NCI-H510A treated with DMSO at 0.1 percent for 48 hours (cell line): ENCODE data around the gene KIF25.
"Not testable (repeated sequence)": the region's sequence is repeated elsewhere in the genome, so short reads cannot be mapped to it uniquely, and the experiment has no call there.

Experiments
- DNase-seq: peaks from one replicate; lab custom pipeline; 2025; lab: John Stamatoyannopoulos, UW

Gene KIF25

DNA sequence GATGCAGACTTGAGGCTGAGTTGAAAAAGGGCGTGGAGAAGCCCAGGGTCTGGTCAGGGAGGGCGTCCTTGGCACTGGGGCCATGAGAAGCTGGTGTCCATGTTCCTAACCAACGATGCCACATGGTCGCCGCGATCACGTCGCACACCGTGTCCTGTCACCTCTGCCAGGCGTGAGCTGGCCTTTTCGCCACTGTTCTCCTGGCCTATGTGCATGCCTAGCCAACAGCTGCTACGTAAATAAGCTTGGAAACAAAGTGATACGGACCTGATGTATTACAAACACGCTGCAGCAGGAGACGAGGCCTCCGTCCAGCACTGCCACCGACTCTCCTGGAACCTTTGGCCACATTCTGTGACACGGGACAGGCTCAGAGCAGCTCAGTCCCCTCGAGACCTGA, 22.0 kb upstream of the KIF25 start:
- no peak for DNase-seq

DNA sequence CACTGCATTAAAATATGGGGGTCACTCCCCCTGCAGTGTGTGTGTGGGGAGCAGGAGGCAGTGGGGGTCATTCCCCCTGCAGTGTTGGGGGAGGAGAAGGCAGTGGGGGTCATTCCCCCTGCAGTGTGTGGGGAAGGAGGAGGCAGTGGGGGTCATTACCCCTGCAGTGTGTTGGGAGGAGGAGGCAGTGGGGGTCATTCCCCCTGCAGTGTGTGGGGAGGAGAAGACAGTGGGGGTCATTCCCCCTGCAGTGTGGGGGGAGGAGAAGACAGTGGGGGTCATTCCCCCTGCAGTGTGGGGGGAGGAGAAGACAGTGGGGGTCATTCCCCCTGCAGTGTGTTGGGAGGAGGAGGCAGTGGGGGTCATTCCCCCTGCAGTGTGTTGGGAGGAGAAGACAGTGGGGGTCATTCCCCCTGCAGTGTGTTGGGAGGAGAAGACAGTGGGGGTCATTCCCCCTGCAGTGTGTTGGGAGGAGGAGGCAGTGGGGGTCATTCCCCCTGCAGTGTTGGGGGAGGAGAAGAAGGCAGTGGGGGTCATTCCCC, 21.3 kb upstream of the KIF25 start:
- DNase-seq: not testable (repeated sequence)

DNA sequence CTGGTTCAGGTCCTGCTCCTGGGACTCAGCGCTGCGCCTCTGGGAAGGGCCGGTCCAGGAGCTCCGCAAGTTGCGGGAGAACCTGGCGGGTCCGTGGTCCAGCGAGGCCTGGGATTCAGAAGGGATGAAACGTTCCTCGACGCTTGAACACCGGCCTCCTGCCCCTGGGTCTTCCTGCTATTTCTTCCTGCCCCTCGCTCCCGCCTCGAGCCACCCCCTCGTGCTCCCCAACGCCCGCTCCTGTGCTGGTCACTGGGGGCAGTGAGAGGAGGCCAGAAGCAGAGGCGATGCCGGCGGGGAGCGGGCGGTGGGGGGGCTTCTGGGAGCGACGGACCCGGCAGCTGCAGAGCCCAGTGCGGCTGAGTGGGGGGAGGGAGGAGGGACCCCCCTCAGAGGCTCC, 20.8 kb upstream of the KIF25 start:
- DNase-seq: no peak

DNA sequence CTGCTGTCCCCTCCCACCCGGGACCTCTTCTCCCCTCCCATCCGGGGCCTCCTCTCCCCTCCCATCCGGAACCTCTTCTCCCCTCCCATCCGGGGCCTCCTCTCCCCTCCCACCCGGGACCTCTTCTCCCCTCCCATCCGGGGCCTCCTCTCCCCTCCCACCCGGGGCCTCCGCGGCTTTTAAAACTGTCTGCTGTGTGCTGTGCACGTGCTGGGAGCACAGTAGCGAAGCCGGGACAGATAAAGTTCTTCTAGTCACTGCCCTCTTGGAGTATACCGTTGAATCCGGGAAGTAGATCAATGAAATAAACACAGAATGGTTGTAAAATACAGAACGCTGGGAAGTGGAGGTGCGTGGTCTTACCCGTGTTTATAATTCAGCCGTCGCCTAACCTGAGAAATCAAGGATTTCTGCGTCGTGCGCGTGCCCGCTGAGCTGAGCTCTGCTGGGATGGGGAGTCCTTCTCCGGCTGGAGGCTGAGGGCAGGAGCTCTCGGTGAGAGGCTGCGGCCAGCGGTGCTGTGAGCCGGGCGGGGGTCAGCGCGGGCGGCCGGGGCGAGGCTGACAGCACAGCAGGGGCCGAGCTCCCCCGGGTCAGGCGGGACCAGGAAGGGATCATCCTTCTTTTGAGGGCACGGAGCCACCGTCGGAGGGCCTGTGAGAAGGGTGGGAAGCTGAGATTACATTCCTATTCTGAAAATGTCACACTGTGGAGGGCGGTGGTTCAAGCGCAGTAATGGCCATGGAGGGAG, 19.6 kb upstream of the KIF25 start:
- DNase-seq: no peak

DNA sequence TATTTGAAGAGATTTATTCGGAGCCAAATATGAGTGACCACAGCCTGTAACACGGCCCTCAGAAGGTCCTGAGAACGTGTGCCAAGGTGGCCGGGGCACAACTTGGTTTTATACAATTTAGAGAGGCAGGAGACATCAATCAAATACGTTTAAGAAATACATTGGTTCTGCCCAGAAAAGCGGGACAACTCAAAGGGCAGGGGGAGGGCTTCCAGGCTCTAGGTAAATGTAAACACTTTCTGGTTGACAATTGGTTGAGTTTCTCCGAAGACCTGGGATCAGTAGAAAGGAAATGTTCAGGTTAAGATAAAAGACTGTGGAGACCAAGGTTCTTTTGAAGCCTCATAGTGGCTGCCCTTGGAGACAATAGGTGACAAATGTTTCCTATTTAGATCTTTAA, 18.9 kb upstream of the KIF25 start:
- no peak for DNase-seq

DNA sequence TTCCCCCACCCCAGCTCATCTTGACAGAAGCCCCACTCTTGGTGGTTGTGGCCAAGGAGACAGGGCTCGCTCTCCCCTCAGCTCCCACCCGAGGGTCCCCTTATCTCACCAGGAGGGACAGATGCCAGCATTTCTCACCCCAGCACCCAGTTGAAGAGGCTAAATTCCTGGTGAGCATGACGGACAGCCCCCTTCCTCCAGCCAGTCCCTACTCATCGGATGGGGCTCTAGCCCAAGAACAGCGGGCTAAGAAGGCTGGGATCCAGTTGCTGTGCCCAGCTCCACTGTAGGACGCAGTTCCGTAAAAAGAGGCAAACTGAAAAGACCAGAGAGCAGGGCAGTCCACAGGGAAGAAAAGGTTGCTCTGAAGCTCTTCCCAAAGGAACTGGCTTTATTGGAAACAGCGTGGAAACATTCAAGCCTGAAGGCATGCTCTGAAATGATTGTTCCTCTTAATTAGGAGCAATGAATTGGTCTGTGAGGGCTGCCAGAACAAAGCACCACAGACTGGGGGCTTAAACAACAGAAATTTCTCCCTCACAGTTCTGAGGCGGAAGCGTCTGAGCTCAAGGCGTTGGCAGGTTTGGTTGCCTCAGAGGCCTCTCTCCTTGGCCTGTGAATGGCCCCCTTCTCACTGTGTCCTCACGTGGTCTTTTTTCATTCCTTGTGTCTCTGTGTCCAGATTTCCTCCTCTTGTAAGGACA, 17.9 kb upstream of the KIF25 start:
- no peak for DNase-seq

DNA sequence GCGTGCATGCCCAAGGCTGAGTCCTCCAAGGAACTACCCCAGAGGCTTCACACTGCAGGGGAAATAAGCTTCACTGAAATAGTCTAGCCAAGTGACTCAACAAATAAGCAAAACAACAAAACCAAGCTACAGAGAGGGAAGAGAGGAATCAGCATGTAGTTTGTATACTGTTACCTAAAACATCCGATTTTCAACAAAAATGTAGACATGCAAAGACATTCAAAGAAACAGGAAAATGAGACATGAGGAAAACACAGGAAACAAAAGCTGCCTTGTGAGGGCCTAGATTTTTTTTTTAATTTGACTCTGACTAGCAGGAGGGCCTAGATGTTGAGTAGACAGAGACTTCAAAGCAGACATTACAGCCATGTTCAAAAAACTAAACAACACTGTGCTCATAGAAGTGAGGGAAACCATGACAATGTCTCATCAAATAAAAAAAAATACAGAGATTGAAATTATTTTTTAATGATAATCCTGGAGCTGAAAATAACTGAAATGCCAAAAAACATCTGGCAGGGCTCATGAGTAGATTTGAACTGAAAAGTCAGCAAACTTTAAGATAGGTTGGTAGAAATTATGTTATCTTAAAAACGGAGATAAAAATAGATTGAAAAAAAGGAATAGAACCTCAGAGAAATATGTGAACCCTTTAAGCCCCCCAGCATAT, 16.4 kb upstream of the KIF25 start:
- no peak for DNase-seq

DNA sequence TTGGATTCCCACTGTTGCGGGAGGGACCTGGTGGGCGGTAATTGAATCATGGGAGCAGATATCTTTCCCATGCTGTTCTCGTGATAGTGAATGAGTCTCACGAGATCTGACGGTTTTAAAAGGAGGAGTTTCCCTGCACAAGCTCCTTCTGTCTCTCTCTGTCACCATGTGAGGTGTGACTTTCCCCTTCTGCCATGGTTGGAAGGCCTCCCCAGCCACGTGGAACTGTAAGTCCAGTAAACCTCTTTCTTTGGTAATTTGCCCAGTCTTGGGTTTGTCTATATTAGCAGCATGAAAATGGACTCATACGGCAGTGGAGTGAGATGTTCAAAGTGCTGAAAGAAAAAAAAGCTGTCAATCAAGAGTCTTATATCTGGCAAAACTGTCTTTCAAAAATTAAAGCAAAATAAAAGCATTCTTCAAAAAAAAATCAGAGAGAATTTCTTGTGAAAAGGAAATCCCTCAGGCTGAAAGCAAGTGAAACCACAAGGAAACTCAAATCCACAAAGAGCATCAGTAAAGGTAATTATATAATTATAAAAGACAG, 15.5 kb upstream of the KIF25 start:
- DNase-seq: no peak

DNA sequence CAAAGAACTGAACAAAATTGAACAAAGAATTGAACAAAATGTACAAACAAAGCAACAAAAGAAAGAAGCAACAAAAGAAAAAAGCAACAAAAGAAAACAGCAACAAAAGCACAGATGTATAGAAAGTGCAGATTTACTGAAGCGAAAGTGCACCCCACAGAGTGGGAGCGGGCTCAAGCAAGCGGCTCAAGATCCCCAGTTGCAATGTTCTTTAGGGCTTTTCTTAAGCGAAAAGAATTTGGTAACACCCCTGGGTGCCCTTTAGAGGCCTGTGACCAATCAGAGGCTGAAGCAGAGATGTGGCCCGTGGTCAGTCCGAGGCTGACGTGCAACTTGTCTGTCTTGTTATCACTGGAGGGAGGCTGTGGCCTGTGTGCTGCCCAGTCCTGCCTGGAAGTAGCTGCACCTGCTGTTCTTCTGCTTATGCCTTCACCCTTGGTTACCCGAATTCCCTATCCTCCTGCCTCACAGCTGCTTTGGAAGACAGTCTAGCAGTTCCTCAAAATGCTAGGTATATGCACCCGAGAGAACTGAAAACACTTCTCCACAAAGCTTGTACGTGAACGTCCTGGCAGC, 13.2 kb upstream of the KIF25 start:
- DNase-seq: no peak

DNA sequence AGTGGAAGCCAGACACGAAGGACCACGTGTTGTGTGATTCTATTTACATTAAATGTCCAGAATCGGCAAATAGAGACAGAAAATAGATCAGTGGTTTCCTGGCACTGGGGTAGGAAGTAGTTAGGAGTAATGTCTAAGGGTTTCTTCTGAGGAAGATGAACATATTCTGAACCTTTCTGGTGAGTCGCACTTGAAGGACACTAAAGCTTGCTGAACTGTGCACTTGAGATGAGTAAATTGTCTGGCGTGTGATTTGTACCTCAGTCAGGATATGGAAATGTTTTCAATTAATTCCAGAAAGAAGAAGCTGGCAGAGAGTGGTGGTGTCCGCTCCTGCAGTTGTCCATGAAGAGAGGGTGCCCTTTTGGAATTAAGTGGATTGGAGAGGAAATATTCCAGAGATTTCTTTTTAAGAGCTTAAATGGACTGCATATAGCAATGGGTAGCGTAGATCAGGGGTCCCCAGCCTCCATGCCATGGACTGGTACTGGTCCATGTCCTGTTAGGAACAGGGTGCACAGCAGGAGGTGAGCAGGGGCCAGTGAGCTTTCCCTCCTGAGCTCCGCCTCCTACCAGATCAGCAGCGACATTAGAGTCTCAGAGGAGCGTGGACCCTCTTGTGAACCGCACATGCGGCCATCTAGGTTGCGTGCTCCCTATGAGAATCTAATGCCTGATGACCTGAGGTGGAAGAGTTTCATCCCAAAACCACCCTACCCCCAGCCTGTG, 12.4 kb upstream of the KIF25 start:
- DNase-seq: no peak

DNA sequence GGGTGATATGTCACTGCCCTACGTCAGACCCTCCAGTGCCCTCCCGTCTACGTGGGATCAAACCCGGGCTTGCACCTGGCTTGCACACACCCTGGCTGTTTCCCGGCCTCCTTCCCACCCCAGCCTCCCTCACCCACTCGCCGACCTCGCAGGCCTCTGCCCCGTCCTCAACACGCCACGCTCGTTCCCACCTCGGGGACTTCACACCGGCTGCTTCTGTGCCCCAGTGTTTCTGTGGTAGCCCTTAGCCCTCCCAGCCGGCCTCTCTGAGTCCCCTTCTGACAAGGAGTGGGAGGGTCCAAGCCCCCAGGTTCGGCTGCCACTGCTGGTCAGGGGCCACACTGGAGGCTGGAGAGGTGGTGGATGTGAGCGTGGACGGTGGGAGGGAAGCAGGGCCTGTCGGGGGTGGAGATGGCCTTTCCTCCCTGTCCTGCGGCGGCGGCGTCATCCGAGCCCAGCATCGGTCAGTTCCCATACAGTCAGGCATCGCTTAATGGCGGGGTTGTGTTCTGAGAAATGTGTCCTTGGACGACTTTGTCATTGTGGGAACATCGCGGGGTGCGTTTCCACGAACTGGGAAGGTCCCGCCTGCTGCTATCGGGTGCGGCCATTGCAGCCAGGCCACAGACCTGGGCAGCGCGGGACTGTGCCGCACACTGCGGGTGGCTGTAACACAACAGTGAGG, 11.4 kb upstream of the KIF25 start:
- DNase-seq: no peak

DNA sequence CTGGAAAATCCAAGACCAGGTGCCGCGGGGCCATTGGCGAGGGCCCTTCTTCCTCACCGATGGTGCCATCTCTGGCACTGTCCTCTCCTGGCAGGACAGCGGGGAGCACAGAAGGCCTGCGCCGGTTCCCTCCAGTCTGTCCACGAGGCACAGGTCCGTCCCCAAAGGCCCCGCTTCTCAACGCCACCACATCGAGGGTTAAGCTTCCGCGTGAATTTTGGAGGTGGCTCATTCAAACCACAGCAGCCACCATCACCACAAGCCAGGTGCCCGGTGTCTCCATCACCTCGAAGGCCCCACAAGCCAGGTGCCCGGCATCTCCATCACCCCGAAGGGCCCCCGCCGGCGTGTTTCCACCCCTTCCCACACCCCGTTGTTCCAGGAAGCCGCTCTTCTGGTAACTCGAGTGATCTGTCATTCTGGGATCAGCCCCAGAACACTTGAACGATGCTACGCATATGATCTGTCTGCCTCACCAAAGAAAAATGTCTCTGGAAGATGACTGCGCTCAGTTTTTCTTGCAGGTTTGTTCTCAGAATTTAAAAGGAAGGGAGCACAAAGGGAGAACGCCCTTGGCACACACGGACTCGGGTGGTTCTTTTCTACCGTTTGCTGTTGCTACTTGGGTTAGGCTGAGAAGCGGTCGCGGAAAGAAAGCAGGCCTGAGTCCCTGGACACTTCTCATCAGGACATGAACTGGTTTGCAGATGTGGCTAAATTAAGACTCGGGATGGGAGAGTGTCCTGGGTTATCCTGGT, 9.9 kb upstream of the KIF25 start:
- DNase-seq: no peak

DNA sequence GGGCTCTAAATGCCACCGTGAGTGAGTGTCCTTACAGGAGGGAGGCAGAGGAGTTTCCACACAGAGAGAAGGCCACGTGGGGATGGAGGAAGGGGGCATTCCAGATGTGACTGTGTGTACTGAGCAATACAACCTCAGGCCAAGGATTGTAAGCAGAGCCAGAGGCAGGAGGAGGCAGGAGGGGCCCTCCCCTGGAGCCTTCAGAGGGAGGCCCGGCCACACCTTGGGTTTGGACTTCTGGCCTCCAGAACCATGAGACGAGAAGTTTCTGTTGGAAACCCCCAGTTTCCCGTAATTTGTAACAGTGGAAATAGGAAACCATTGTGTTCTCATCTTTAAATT, 9.3 kb upstream of the KIF25 start:
- DNase-seq: no peak

DNA sequence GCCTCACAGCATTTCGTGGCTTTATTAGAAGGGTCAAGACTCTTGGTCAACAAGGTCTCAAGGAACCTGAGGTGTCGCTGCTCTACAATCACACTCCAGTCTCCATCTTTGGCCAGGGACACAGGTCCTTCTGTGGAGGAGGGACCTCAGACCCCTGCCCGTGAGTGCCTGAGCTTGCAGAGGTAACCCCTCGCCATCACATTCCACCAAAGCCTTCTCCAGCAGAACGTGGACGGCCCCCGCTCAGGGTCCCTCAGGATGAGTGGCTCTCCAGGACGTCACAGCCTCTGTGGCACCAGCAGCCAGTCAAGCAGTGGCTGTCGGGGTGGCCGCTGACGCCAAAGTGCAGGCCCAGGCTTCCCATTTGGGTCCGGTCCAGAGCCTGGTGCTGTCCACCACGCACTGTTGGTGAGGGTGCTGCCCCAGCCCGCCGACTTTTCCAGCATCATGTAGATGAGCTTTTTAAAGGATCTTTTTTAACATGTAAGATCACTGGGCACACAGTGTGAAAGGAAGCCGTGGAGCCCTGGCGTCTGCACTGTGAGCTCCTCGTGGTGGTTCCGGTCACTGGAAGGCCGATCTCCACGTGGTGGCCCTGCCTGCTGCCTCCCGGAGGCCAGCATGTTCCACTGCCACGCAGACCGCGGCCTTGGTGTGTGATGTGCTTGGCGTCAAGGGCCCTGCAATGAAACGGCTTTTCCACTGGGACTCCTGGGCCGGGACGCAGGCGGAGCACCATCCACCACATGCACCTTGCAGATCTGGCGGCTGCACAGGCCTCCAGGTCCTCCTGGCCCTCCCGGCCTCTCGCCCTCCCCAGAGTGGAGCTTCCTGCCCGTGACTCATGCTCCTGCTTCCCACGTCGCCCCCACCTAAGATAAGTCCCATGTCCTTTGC, 8.3 kb upstream of the KIF25 start:
- no peak for DNase-seq

DNA sequence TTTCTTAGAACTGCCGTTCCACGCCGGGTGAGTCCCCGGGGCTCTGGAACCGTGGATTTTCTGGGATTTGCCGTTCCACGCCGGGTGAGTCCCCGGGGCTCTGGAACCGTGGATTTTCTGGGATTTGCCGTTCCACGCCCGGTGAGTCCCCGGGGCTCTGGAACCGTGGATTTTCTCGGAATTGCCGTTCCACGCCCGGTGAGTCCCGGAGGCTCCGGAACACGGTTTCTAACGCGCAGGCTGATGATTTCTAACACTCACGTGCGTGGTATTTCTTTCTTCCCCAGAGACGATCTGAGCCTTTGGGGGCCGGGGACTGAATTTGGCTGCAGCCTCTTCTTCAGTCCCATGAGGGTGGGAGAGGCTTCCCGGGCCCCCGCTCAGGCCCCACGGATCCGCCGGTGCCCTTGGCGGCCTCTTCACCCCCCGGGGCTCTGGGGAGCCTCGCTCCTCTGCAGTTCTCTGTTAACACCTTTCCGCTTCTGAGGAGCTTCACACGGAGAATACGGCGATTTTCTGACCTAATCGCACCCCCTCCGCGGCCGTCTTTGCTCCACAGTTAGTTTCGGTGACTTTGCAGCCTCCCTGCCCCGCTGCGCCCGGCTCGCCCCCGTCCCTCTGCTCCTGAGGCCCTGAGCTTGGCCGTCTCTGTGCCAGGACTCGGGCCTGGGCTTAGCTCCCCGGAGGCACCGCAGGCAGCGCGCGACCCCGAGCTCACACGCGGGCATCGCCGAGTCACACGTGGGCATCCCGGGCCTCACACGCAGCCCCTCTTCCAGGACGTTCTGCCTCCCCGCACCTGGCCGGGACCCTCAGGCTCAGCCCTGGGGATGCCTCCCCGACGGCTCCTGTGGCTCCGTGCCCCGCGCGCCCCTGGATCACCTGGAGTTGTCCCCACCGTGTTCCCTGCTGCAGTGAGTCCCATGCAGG, 7.2 kb upstream of the KIF25 start:
- DNase-seq: no peak

DNA sequence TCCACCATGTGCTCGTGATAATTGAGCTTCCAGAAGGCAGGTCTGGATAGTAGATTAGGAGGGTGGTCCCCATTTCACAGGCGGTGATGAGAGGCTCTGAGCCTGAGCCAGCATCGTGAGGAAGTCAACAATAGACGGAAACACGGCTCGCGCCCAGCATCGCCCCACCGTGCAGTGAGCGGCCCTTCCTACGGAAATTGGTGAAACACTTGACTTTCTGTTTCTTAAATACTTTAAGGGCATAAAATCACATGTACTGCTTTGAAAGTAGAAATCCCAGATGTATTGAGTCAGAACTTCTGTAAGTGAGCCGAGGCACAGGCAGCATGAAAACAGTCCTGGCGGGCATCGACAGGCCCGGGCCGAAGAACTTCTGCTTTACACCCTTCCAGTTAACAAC, 4.3 kb upstream of the KIF25 start:
- no peak for DNase-seq

DNA sequence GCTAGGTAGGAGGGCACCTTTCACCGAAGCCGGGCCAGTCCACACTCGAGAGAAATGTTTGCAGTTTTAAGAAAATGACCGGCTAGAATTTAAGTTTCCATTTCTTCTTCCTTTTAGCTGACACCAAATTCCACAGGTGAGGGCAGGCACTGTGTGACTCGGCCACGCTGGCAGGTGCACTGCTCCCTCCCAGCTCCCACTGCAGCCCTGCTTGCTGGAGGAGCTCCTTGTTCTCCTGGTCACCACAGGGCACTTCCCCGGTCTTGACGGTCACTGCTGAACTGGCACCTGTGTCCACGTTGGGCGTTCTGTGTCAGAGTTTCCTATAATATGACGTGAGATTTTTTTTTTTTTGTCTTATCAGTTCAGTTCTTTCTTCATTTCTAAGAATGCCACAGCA, 3.6 kb upstream of the KIF25 start:
- no peak for DNase-seq

DNA sequence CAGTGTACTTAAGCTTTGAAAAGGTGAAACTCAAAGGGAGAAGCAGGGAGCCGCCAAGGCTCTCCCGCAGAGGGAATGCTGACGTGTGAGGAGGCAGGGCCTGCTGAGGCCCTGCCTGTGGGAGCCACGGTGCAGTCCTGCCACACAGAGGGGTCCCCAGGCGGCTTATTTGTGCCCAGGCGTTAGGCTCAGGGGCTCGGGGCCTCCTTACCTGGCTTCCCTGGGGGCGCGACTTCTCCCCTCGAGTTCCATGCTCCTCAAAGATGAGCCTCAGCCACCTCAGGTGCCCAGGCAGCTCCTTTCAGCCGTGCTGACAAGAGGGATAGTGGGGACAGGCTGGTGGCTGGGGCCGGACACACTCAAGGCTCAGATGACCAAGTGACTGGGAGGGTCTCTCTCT, 2.2 kb upstream of the KIF25 start:
- no peak for DNase-seq
